Fibroblast of mammary gland (primary cell): Measurements from ENCODE around the gene CD44.

Experiments
- DNase-seq: peaks from one replicate; pipeline ENCODE4 v3.0.0-alpha.2; 2010; ENCODE audit warnings: low read depth
- H3K4me3 ChIP-seq: 2 replicates; pipeline ENCODE4 v1.5.1; 2011; ENCODE audit warnings: low read depth, mild to moderate bottlenecking, low read length, moderate library complexity; ENCODE audit not compliant: control insufficient read depth
- TF ChIP-seq, protein P1 (sequence below): conservative IDR thresholded peaks from 2 replicates; pipeline ENCODE4 v1.5.1; 2011; ENCODE audit warnings: low read depth, low read length, inconsistent platforms; ENCODE audit not compliant: control insufficient read depth, insufficient read depth

CD44 gene

DNA sequence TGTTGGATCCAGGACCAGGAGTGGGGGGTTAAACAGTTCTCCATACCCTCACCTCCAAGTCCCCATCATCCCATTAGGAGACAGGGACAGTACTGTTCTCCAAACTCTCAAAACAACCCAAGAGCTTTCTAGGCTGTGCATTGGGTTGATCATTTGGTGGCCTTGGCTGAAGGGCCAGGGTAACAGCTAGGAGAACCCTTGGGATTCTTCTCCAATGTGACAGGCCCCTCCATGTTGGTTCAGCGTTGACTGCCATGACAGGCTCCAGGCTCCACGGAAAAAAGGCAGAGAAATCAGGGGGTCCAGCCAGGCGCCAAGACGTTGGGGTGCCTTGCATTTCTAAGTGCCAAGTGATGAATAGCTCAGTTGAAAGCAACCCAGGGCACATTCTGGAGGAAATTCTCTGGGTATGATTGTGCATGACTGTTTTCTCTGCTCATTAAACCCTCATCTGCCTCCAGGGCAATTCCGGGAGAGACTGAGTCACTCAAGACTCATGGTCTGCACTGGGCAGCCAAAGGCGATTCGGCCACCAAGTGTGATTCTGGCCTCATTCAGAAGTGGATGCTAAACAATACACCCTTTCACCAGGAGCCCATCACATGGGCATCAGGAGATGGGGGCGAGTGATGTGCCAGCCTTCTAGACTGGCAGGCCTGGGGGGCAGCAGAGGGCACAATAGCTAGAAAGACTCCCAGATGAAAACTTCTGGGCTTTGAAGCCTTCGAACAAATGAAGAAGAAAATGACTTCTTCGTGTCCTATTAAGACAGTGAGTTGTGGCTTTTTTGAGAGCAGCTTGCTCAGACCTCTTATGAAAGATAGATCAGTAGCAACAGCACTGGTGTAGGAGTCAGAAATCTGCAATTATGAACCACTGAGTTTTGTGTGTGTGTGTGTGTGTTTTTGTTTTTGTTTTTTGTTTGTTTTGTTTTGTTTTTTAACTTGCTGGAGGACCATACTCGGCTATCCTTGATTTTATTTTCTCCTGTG, 27.7 kb downstream of the CD44 start:
- no peak overlapping the region for H3K4me3 ChIP-seq
- DNase-seq = peak; percentile 95
- TF ChIP-seq, protein P1, sequence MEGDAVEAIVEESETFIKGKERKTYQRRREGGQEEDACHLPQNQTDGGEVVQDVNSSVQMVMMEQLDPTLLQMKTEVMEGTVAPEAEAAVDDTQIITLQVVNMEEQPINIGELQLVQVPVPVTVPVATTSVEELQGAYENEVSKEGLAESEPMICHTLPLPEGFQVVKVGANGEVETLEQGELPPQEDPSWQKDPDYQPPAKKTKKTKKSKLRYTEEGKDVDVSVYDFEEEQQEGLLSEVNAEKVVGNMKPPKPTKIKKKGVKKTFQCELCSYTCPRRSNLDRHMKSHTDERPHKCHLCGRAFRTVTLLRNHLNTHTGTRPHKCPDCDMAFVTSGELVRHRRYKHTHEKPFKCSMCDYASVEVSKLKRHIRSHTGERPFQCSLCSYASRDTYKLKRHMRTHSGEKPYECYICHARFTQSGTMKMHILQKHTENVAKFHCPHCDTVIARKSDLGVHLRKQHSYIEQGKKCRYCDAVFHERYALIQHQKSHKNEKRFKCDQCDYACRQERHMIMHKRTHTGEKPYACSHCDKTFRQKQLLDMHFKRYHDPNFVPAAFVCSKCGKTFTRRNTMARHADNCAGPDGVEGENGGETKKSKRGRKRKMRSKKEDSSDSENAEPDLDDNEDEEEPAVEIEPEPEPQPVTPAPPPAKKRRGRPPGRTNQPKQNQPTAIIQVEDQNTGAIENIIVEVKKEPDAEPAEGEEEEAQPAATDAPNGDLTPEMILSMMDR = no peak

DNA sequence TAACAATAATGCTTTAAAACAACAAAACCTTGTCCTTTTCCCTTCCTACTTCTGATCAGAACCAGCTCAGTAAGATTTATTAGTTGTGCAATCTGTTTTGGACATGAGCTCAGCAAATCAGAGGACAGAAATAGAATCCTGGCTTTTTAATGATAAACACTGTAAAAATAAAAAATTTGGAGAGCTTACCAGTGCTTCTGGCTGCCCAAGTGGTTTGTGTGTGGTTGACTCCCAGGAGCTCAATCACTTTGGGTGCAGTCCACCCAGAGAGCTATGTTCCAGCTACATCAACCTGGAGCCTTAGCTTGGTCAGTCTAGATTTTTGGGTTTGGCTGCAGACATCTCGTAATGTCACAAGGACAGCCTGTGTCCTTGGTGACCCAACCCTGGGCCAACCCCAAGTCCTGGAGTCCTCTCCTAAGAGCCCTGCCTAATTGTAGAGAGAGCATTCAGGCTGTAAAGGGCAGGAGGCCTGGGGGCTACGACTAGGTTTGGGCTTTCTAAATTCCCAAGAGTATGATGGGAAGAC, 28.5 kb downstream of the CD44 start:
- TF ChIP-seq, protein P1 = no peak
- no peak overlapping the region for H3K4me3 ChIP-seq
- peak; percentile 66 for DNase-seq

DNA sequence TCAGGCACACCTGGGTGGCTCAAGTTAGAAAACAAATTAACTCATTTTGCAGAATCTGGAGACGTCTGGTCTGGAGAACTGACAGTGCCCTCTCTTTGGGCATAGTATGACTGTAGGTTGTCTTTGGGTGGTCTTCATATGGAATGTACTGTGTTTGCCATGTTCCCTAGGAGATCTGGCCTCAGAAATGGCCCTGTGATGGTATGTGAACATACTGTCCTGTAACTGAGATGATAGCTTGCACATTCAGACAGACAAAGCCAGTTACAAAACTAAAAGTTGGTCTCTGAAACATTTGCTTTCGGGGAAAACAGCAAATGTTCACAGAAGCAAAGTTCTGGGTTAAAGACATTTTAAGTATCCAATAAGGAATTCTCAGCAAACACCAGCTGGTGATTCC, 29.7 kb downstream of the CD44 start:
- TF ChIP-seq, protein P1 = no peak

DNA sequence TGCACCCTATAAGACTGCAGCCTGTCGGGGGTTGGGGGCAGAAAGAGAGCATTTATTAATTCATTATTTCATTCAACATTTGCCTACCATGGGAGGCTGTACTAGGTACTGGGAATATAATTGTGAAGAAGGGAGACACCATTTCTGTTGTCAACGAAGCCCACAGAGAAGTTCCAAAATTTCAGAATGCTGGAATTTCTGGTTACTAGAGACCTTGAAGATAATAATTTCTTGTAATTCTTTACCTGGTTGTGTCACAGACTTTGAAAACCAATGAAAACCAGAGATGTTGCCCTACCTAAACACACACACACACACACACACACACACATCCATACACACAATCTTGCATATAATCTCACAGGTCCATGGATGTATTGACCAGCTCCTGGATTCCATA, 30.1 kb downstream of the CD44 start:
- no peak for DNase-seq
- H3K4me3 ChIP-seq = no peak overlapping the region
- TF ChIP-seq, protein P1 = no peak

More for the DNA sequence above, 29.7 kb downstream of the CD44 start:
- no peak for DNase-seq
- no peak overlapping the region for H3K4me3 ChIP-seq

DNA sequence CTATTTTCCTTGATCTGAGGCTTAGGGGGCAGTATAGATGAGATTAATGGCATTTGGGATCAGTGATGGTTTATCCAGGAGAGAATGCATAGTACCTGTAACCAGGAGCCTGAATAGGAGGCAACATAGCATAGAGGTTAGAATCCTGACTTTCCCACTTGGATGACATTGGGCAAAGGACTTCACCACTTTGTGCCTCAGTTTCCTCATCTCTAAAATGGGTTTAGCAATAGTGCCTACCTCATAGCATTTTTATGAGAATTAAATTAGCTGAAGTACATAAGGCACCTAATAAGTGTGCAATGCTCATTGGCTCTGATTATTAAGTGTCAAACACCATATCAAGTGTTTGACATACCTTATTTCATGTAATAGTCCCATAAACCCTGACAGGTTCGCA, 30.8 kb downstream of the CD44 start:
- TF ChIP-seq, protein P1 = no peak
- DNase-seq = no peak
- H3K4me3 ChIP-seq = no peak overlapping the region

DNA sequence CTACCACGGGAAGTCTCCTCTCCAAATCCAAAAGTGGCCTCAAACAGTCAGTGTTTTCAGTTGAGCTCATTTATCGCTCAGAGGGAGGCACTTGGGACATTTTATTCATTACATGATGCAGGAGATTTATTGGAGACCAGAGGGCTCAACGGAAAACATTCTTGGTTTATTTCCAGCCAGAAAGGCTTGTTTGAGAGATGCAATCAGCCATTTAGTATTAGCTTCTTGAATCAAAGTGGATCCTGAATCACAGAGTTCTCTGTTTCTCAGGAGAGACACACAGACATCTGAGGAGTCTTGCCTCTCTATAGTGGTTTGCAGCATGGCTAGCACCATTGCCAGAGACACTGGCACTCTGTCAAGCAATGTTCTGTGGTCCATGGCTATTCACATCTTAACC, 31.5 kb downstream of the CD44 start:
- peak; percentile 60 for DNase-seq
- TF ChIP-seq, protein P1 = no peak
- H3K4me3 ChIP-seq = no peak overlapping the region
